ENCODE data around the gene IFNL4.
"Not testable (repeated sequence)": the region's sequence is repeated elsewhere in the genome, so short reads cannot be mapped to it uniquely, and the experiment has no call there.

Gene IFNL4

GRCh38 chr19:39254531-39255345 is 6.1 kb upstream of the IFNL4 start:
- no peak for DNase-seq (ENCODE audit: low read depth)

DNA sequence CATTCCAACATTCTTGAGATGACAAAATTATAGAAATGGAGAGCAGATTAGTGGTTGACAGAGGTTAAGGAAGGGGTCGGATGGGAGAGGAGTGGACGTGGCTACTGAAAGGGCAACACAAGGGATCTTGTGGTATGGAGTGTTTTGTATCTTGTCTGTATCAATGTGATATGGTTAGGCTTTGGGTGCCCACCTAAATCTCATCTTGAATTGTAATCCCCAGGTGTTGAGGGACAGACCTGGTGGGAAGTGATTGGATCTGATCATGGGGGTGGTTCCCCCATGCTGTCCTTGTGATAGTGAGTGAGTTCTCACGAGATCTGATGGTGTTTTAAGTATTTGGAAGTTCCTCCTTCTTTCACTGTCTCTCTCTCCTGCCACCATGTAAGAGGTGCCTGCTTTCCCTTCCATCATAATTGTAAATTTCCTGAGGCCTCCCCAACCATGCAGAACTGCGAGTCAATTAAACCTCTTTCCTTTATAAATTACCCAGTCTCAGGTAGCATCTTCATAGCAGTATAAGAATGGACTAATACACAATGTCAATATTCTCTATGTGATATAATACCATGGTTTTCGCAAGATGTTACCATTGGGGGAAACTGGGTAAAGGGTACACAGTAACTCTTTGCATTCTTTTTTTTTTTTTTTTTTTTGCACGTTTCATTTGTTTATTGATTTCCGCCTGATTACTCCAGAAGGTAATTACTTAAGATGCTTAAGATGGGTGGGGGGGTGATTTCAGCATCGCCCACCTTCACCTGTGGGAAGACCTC is 4.9 kb upstream of the IFNL4 start:
- DNase-seq (ENCODE audit: low read depth): no peak

GRCh38 chr19:39252458-39252857 is 3.8 kb upstream of the IFNL4 start:
- no peak for DNase-seq (ENCODE audit: low read depth)

GRCh38 chr19:39251846-39252245 is 3.2 kb upstream of the IFNL4 start:
- no peak for DNase-seq (ENCODE audit: low read depth)

GRCh38 chr19:39251081-39251480 is 2.4 kb upstream of the IFNL4 start:
- no peak for DNase-seq (ENCODE audit: low read depth)

DNA sequence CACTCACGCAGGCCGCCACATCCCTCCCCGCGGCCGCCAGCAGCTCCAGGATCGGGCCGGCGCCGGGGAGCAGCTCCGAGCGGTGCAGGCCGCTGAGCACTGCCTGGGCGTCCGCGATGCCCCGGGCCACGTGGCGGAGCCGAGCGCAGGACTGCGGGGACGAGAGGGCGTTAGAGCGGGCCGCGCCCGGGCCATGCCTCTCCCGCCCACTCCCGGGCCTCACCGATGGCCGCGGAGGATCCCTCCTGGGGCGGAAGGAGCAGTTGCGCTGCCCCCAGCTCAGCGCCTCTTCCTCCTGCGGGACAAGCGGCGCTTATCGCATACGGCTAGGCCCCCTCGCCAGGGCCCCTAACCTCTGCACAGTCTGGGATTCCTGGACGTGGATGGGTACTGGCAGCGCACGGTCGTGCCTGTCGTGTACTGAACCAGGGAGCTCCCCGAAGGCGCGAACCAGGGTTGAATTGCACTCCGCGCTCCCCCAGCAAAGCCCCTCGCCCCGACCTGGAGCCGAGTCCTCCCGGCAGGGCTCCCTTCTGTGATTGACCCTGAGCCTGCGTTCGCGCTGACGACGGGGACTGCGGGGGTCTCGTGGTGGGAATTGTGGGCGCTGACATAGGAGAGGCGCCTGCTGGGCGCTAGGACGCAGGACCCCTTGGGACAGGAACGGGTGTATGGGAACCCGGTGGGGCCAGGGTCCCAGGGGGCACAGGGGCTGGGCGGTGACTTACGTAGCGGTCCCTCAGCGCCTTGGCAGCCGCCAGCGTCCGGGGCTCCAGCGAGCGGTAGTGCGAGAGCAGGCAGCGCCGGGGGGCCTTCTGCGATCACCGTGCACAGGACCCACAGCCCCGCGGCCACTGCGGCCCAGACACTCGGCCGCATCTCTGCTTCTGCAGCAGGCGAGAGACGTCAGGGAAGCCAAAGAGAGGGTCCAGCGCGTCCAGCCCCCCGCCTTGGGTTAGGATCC is 673 bp downstream of the IFNL4 start:
- no peak for DNase-seq (ENCODE audit: low read depth)

- no peak for DNase-seq (ENCODE audit: low read depth)
Measured at GRCh38 chr19:39246951-39247669, 1.5 kb downstream of the IFNL4 start.

DNA sequence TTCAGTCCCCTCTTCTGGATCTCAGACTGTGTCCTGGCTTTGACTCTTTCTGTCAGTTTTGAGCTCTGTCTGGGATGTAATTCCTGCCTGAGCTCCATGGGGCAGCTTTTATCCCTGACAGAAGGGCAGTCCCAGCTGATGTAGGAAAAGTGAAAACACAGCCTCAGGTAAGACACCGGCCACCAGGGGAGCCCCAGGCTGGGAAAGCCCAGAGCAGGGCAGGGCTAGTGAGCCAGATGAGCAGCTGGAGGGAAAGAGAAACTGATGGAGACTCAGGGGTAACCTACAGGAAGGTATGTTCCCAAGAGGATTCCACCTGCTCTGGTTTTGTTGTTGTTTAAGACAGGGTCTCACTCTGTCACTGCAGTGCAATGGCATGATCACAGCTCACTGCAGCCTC is 3.5 kb downstream of the IFNL4 start:
- DNase-seq (ENCODE audit: low read depth): not testable (repeated sequence)

DNA sequence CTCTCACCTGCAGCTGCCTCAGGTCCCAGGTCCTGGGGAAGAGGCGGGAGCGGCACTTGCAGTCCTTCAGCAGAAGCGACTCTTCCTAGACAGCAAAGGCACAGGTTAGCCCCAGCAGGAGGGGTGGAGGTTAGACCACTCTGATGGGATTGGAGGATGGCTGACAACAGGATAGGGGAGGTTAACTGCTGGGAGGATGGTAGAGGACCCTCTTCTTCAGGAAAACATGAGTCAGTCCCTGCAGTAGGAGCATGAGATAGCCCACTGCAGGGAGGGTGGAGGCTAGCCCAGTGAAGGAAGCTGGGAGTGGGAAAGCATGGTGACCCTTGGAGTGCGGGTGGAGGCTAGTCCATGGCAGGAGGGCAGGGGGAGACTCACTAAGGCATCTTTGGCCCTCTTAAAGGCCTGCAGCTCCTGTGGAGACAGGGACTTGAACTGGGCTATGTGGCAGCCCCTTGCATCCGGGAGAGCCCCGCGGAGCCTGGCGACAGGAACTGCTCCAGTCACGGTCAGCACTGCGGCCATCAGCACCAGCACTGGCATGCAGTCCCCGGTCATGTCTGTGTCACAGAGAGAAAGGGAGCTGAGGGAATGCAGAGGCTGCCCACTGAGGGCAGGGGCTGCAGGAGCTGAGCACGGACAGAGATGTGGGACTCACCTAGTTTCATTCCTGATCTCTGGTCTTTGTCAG is 4.1 kb downstream of the IFNL4 start, which contains the start of gene IFNL3:
IFNL3 (minus strand) TSS at position 597 of the 691 bp plus-strand sequence; CDS start at position 558, 39 bp downstream.
- not testable (repeated sequence) for DNase-seq (ENCODE audit: low read depth)

DNA sequence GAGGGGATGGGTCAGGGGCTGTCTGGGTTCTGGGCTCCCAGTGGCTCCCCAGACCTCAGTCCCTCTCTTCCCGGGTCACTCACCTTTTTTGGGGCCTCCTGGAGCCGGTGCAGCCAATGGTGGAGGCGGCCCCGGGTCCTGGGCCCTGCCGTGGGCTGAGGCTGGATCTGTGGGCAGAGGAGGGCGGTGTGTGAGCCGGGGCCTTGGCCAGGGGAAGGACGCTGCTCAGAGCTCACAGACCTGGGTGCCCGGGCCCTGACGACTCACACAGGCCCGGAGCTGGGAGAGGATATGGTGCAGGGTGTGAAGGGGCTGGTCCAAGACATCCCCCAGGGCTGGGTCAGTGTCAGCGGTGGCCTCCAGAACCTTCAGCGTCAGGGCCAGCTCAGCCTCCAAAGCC is 4.9 kb downstream of the IFNL4 start:
- not testable (repeated sequence) for DNase-seq (ENCODE audit: low read depth)

DNA sequence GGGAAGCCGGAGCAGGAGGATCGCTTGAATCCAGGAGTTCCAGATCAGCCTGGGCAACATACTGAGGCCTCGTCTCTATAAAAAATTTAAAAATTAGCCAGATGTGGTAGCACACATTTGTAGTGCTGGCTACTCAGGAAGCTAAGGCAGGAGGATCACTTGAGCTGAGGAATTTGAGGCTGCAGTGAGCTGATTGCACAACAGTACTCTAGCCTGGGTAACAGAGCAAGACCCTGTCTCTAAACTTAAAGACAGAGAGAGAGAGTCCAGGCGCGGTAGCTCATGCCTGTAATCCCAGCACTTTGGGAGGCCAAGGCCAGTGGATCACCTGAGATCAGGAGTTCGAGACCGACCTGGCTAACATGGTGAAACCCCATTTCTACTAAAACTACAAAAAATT is 8.2 kb downstream of the IFNL4 start:
- DNase-seq (ENCODE audit: low read depth): no peak

DNA sequence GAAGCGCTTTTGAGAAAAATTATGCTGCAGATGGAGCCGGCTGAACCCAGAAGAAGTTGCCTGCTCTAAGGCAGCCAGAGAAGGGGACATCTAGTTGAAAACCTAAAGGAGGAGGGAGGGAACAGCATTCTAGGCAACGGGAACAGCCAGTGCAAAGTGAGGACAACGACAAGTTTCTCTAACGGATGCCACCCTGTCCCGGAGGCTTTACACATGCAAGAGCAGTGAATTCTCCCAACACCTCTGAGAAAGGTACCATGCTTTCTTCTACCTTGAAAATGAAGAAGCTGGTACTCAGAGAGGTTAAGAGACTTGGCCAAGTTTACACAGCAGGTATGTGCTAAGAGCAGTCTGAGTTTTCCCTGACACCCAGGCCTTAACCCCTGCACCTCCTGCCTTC is 9.7 kb downstream of the IFNL4 start:
- DNase-seq (ENCODE audit: low read depth): no peak

DNA sequence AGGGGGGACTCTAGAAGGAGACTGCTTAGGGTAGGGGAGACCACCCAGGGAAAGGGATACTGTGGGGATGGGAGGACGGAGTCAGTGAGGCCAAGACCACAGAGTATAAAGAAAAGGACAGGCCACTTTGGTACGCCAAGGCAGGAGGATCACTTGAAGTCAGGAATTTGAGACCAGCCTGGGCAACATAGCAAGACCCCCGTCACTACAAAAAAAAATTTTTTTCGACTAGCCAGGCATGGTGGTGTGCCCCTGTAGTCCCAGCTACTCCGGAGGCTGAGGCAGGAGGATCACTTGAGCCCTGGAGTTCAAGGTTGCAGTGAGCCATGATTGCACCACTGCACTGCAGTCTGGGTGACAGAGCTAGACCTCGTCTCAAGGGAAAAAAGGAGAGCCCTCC is 10.4 kb downstream of the IFNL4 start:
- no peak for DNase-seq (ENCODE audit: low read depth)

DNA sequence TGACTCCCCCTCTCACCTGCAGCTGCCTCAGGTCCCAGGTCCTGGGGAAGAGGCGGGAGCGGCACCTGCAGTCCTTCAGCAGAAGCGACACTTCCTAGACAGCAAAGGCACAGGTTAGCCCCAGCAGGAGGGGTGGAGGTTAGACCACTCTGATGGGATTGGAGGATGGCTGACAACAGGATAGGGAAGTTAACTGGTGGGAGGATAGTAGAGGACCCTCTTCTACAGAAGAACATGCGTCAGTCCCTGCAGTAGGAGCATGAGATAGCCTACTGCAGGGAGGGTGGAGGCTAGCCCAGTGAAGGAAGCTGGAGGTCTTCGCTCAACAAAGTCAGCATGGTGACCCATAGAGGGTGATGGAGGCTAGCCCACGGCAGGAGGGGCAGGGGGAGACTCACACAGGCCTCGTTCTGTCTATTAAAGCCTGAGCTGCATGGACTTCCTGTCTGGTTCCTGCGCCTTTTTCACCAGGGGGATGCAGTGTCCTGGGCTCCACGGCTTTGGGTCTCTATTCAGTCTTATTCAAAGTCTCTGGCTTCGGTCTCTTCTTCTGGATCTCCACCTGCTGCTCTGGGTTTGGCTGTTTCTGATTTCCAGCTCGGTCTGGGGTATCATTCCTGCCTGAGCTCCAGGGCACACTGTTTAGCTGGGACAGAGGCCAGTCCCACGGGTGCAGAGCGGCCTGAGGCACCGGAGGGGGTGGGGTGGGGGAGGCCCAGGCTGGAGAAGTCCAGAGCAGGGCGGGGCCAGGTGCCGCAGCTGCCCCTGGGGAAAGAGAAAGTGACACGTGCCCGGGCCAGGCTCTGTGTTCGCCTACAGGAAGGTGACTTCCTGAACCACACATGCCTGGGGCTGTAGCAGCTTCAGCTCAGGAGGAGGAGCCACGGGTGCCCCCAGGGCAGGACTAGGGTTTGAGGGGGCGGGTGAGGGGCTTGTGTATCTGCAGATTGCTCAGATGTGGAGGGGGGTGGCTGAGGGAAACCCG is 11.2 kb downstream of the IFNL4 start:
- no peak for DNase-seq (ENCODE audit: low read depth)

DNA sequence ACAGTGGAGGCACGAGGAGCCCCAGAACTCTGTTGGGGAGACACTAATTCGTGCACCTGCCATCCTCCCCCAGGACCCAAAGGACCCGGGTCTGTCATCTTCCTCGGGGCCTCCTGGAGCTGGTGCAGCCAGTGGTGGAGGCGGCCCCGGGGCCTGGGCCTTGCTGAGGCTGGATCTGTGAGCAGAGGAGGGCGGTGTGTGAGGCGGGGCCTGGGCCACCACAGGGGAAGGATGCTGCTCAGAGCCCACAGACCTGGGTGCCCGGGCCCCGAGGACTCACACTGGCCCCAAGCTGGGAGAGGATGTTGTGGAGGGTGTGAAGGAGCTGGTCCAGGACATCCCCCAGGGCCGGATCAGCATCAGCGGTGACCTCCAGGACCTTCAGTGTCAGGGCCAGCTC is 12.1 kb downstream of the IFNL4 start:
- no peak for DNase-seq (ENCODE audit: low read depth)

DNA sequence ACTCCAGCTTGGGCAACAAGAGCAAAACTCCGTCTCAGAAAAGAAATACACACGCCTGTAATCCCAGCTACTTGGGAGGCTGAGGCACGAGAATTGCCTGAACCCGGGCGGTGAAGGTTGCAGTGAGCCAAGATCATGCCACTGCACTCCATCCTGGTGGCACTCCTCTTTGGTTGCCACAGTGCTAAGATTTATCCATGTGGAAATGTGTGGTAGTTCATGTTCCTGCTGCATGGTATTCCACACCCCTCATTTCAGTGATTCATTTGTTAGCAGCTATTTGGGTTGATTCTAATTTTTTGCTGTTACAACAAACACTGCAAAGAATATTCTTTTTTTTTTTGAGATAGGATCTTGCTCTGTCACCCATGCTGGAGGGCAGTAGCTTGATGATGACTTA is 15.9 kb downstream of the IFNL4 start:
- DNase-seq (ENCODE audit: low read depth): no peak

DNA sequence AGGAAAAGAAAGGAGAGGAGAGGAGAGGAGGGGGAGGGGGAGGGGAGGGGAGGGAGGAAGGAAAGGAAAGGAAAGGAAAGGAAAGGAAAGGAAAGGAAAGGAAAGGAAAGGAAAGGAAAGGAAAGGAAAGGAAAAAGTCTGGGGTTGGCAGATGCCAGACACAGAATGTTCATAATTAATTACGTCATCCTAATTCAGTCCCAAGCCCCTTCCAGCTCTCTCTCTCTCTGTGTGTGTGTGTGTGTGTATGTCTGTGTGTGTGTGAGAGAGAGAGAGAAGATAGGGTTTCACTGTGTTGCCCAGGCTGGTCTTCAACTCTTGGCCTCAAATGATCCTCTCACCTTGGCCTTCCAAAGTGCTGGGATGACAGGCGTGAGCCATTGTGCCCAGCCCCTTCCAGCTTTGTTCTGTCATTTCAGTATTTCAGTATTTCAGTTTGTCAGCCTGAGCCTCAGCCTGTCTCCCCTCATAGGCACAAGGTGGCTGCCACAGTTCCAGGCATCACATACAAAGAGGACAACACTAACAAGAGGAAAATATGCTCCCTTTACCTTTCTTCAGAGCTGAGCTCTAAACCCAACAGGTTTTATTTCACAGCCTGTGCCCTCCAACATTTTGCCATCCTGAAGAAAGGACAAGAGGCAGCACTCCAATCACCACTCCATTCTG is 18.4 kb downstream of the IFNL4 start:
- no peak for DNase-seq (ENCODE audit: low read depth)

DNA sequence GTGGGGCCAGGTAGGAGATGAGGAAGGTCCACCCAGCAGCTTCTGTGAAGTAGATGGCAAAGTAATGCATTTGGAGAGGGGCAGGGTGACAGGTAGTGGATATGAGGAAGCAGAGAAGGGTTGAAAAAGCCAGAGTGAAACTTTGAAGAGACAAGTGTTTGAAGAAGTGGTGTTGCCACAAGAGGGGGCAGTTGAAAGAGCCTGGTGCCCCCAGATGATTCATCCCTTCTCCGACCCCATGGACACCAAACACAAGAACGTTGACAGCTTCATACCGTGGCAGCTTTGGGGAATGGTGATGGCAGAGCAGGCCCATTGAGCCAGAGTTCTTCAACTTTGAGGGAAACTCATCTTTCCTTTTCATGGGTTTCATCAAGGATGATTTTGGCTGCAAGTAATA is 23.7 kb downstream of the IFNL4 start:
- no peak for DNase-seq (ENCODE audit: low read depth)

DNA sequence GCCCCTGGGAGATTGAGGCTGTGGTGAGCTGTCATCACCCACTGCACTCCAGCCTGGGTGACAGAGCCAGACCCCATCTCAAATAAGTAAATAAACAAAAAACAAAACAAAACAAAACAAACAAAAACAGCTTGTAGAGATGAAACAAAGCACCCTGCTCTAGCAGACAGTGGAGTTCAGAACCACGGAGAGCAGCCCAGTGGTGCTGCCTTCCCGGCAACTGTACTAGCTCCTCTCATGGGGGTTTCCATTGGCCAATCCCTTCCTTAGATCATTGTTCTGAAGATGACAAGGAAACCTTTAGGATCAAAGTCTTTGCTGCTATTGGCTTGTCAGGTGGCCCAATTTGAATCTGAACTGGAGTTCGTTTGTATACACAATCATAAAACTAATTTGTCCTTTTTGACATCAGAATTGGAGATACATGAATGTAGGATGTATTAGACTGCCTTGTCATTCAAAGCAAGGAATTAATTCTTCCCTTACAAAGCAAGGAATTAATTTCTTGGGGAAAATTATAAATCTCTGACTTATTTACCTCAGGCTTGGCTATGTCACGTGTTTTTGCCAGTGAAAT is 24.9 kb downstream of the IFNL4 start:
- DNase-seq (ENCODE audit: low read depth): no peak

All from stimulated activated CD8-positive, alpha-beta memory T cell treated with anti-CD3 and anti-CD28 coated beads, Interleukin-12 subunit alpha, Interleukin-12 subunit beta, amount 100 ng/mL, for 4 hours (primary cell).